H1 (cell line): ENCODE results near the gene SEMA6A. TPM values are rescaled to one million over a fixed set of nuclear protein-coding genes. Genes with fewer than 3 reads are reported as not detected.

ENCODE experiments used
- CTCF ChIA-PET: fragments of 300-600 bp; sonication (Branson Sonifier 250); formaldehyde crosslinking; loops from one replicate; lab custom pipeline; 2021; ENCODE audit not compliant: partially characterized antibody; lab: Charles Lee
- POLR2A ChIA-PET: fragments of 300-600 bp; sonication (Branson Sonifier 250); formaldehyde crosslinking; loops from one replicate; lab custom pipeline; 2021; ENCODE audit warnings: inconsistent platforms; ENCODE audit not compliant: partially characterized antibody; lab: Charles Lee
- DNase-seq, 2 experiments: peaks; one replicate each; pipeline versions ENCODE4 v3.0.0 to v3.0.0-alpha.2; 2010 to 2022; ENCODE audit warnings: low spot score in 2 of 2, low read depth in 1 of 2, mixed read lengths in 1 of 2
- FAIRE-seq: peaks from 2 replicates; lab custom pipeline; 2011; peaks lifted over from hg19 to GRCh38; lab: Jason Lieb, UNC
- H2AFZ ChIP-seq: 2 replicates; pipeline ENCODE4 v1.8.1; 2012; ENCODE audit warnings: low read length, inconsistent platforms
- H2AK5ac ChIP-seq: 2 replicates; pipeline ENCODE4 v1.6.1; 2013; ENCODE audit warnings: low read depth, low read length
- H2BK120ac ChIP-seq: replicated peaks from 2 replicates; pipeline ENCODE3; 2013; ENCODE audit warnings: low read depth, low read length, inconsistent platforms
- H2BK12ac ChIP-seq: 2 replicates; pipeline ENCODE4 v1.6.1; 2013; ENCODE audit warnings: low read depth, low read length
- H2BK15ac ChIP-seq: 2 replicates; pipeline ENCODE4 v1.6.1; 2013; ENCODE audit warnings: low read length
- H2BK20ac ChIP-seq: 2 replicates; pipeline ENCODE4 v1.6.1; 2013; ENCODE audit warnings: low read length
- H2BK5ac ChIP-seq: 2 replicates; pipeline ENCODE4 v1.6.1; 2013; ENCODE audit warnings: low read depth, low read length
- H3K14ac ChIP-seq: 2 replicates; pipeline ENCODE4 v1.6.1; 2013; ENCODE audit warnings: inconsistent platforms; ENCODE audit not compliant: insufficient read length
- H3K18ac ChIP-seq: 2 replicates; pipeline ENCODE4 v1.6.1; 2013; ENCODE audit warnings: low read length; ENCODE audit errors: extremely low read depth
- H3K23ac ChIP-seq: 2 replicates; pipeline ENCODE4 v1.6.1; 2013; ENCODE audit warnings: inconsistent platforms; ENCODE audit not compliant: insufficient read length
- H3K23me2 ChIP-seq: 2 replicates; pipeline ENCODE4 v1.6.1; 2013; ENCODE audit warnings: low read depth, low read length
- H3K27ac ChIP-seq: 2 replicates; pipeline ENCODE4 v1.6.1; 2011; ENCODE audit warnings: low read depth, low read length, inconsistent platforms
- H3K27me3 ChIP-seq, 4 experiments: replicated peaks in 1 of 4; 1 replicate in 1 of 4; 2 replicates in 3 of 4; pipeline versions ENCODE4 v1.6.1 to v1.8.1; 2011 to 2013; ENCODE audit warnings: low read length in 3 of 4, mild to moderate bottlenecking in 3 of 4, inconsistent platforms in 2 of 4, mixed read lengths in 2 of 4, moderate library complexity in 1 of 4; ENCODE audit not compliant: control insufficient read depth in 3 of 4, insufficient read depth in 3 of 4; ENCODE audit errors: extremely low read depth in 1 of 4
- H3K36me3 ChIP-seq, 4 experiments: 2 replicates each; pipeline versions ENCODE4 v1.6.1 to v1.8.1; 2011 to 2013; ENCODE audit warnings: mild to moderate bottlenecking in 4 of 4, low read length in 3 of 4, moderate library complexity in 2 of 4, control low read depth in 1 of 4, inconsistent platforms in 1 of 4; ENCODE audit not compliant: insufficient read depth in 4 of 4, control insufficient read depth in 2 of 4
- H3K4ac ChIP-seq: replicated peaks from 2 replicates; pipeline ENCODE3; 2013; ENCODE audit warnings: low read length, low read depth, mixed read lengths, inconsistent platforms; ENCODE audit not compliant: insufficient read length
- H3K4me1 ChIP-seq, 4 experiments: replicated peaks in 1 of 4; 1 replicate in 1 of 4; 2 replicates in 3 of 4; pipeline versions ENCODE4 v1.6.1 to v1.8.1; 2011 to 2013; ENCODE audit warnings: low read length in 3 of 4, inconsistent platforms in 2 of 4, mixed read lengths in 1 of 4; ENCODE audit not compliant: insufficient read depth in 4 of 4, control insufficient read depth in 3 of 4
- H3K4me2 ChIP-seq, 2 experiments: 2 replicates each; pipeline versions ENCODE4 v1.6.1 to v1.8.1; 2011 to 2013; ENCODE audit warnings: low read depth in 2 of 2, low read length in 2 of 2, control low read depth in 1 of 2, inconsistent platforms in 1 of 2, mild to moderate bottlenecking in 1 of 2; ENCODE audit not compliant: insufficient read depth in 1 of 2
- H3K4me3 ChIP-seq, 4 experiments: fragments of 200-600, 300-600 bp in 1 of 4; sonication (generic), shearing (Covaris generic), sonication (Bioruptor Twin) in 1 of 4; 2 replicates each; pipeline versions ENCODE4 v1.5.1 to v1.8.1; 2011 to 2016; ENCODE audit warnings: low read length in 4 of 4, low read depth in 3 of 4, control low read depth in 2 of 4, inconsistent platforms in 2 of 4, mild to moderate bottlenecking in 2 of 4, mixed read lengths in 1 of 4, moderate library complexity in 1 of 4; ENCODE audit not compliant: insufficient read depth in 2 of 4; ENCODE audit errors: extremely low read depth in 1 of 4
- H3K56ac ChIP-seq: replicated peaks from 2 replicates; pipeline ENCODE3; 2013; ENCODE audit warnings: low read depth, mild to moderate bottlenecking, mixed read lengths, low read length, inconsistent platforms; ENCODE audit not compliant: insufficient read length
- H3K79me1 ChIP-seq: 2 replicates; pipeline ENCODE4 v1.6.1; 2013; ENCODE audit warnings: low read depth, low read length, control low read depth
- H3K79me2 ChIP-seq, 2 experiments: 2 replicates each; pipeline versions ENCODE4 v1.6.1 to v1.8.1; 2012 to 2013; ENCODE audit warnings: low read length in 2 of 2, mild to moderate bottlenecking in 2 of 2, inconsistent platforms in 1 of 2; ENCODE audit not compliant: insufficient read depth in 2 of 2, control insufficient read depth in 1 of 2
- H3K9ac ChIP-seq, 4 experiments: replicated peaks in 1 of 4; 1 replicate in 1 of 4; 2 replicates in 3 of 4; pipeline versions ENCODE4 v1.6.1 to v1.8.1; 2011 to 2013; ENCODE audit warnings: low read depth in 3 of 4, low read length in 3 of 4, control low read depth in 2 of 4, mild to moderate bottlenecking in 2 of 4, moderate library complexity in 2 of 4, inconsistent platforms in 1 of 4; ENCODE audit errors: extremely low read depth in 1 of 4
- H3K9me3 ChIP-seq, 2 experiments: 2 replicates each; pipeline versions ENCODE4 v1.6.1 to v1.8.1; 2012 to 2013; ENCODE audit warnings: mild to moderate bottlenecking in 2 of 2, moderate library complexity in 2 of 2, control low read depth in 1 of 2, inconsistent platforms in 1 of 2, low read depth in 1 of 2, low read length in 1 of 2, mixed read lengths in 1 of 2; ENCODE audit not compliant: insufficient read depth in 2 of 2
- H4K20me1 ChIP-seq, 2 experiments: replicated peaks in 1 of 2; 2 replicates each; pipeline versions ENCODE3 to v1.8.1; 2011 to 2013; ENCODE audit warnings: inconsistent platforms in 2 of 2, low read length in 2 of 2, mild to moderate bottlenecking in 1 of 2; ENCODE audit not compliant: insufficient read depth in 2 of 2, control insufficient read depth in 1 of 2
- H4K5ac ChIP-seq: 2 replicates; pipeline ENCODE4 v1.6.1; 2013; ENCODE audit warnings: low read length, low read depth, mixed read lengths, inconsistent platforms; ENCODE audit not compliant: insufficient read length
- H4K8ac ChIP-seq: 2 replicates; pipeline ENCODE4 v1.8.0; 2013; ENCODE audit warnings: mild to moderate bottlenecking, moderate library complexity, low read length, inconsistent platforms; ENCODE audit not compliant: insufficient read depth; ENCODE audit errors: extremely low read depth
- H4K91ac ChIP-seq: replicated peaks from 2 replicates; pipeline ENCODE3; 2013; ENCODE audit warnings: low read length, mixed read lengths, inconsistent platforms; ENCODE audit not compliant: insufficient read length
- NANOG ChIP-seq: IDR thresholded peaks from 2 replicates; pipeline ENCODE4 v1.6.1; 2011; ENCODE audit warnings: low read length, low read depth, mild to moderate bottlenecking, inconsistent platforms; ENCODE audit not compliant: insufficient read depth, poor library complexity, severe bottlenecking
- WGBS, 2 experiments: shearing (Covaris generic) in 1 of 2; methylation state at CpG; one replicate each; pipeline versions ENCODE4 v1.1.6 to v1.1.7; 2013 to 2015; ENCODE audit warnings: low lambda C conversion rate in 2 of 2, mixed read lengths in 2 of 2, inconsistent platforms in 1 of 2, low coverage in 1 of 2, missing lambda C conversion rate in 1 of 2; ENCODE audit not compliant: insufficient replicate concordance in 2 of 2, insufficient coverage in 1 of 2, insufficient read length in 1 of 2; ENCODE audit errors: extremely low coverage in 1 of 2, missing lambda C conversion rate in 1 of 2; 5-methylcytosine and 5-hydroxymethylcytosine counted together
- polyA plus RNA-seq, 7 experiments: library from polyadenylated mRNA; depleted of rRNA in 3 of 7; stranded (reverse) in 5 of 7; unstranded in 2 of 7; fragments of >200 nt in 5 of 7; fragments of 200-250 nt in 2 of 7; gene quantifications; 1 replicate in 5 of 7; 2 replicates in 1 of 7; 4 replicates in 1 of 7; pipeline versions ENCODE4 v1.2.1 to v1.2.3, GENCODE V29; 2011 to 2013; ENCODE audit warnings: missing spikeins in 2 of 7, mixed read lengths in 2 of 7
- total RNA-seq: library from RNA; stranded (reverse); fragmentation: NEBNext Ultra II Directional; extraction: Animal tissue kit (Norgen Biotek cat#: 25700); gene quantifications from 2 replicates; pipeline ENCODE4 v1.2.1, GENCODE V29; 2021

The SEMA6A gene
- total and polyA plus RNA-seq, 2 of the 8 experiments (the other 6 are each of a cell fraction or from before 2014, with no cell fraction given): 78.3 to 277 TPM

DNA sequence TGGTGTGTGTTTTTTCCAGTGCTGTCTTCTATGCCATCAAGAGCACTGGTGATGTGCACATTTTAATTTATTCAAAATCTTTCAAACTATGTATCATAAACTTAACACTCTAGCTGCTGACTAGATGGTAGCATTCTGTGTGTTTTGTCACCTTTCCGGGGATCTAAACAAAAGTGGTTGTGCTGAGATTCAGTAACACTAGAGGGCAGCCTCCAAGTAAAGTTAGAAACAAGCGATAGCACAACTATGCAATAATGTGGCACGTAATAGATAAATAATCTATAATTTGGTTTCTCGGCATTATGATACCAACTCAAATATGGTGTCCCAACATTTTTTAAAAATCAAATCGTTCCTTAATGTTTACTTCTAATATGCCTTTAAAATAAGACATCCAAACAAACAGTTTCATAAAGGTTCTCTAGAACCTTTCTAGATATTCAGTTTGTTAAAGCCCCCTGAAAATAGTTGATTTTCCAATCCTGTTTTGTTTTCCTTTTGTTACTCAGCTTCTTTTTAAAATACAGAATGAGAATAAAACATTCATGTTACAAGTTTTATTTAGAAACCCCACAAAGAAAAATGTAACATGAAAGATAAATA lies 16.9 kb downstream of the SEMA6A start:
- H2BK15ac ChIP-seq: no peak overlapping the region
- H3K36me3 ChIP-seq: peaks cover 0 to 9% (median 0%) of the 10 kb centered on the region in 4 experiments; a peak in 1 of 8 replicates
- no peak overlapping the region for H3K4me2 ChIP-seq
- no peak overlapping the region for H3K14ac ChIP-seq
- peaks cover 13 to 35% (median 27%) of the 10 kb centered on the region in 4 experiments for H3K4me1 ChIP-seq
- H4K8ac ChIP-seq: no peak overlapping the region
- no peak overlapping the region for H3K4me3 ChIP-seq
- CTCF ChIA-PET: interaction anchor here (0.6 to 2.1 kb wide), 11 partner anchors 12 to 1976 kb away, joined by 3 to 14 read pairs (median 4); no protein-coding TSS in a partner anchor
- no peak overlapping the region for H2AK5ac ChIP-seq
- POLR2A ChIA-PET: interaction anchor here (1.0 to 1.8 kb wide), 3 partner anchors 8 to 16 kb away, joined by 3 to 5 read pairs (median 3); no protein-coding TSS in a partner anchor
- H2BK120ac ChIP-seq: no peak overlapping the region
- no peak overlapping the region for H4K5ac ChIP-seq
- FAIRE-seq (no peak), DNase-seq (no peak)
- no peaks in the 10 kb centered on the region for H3K9me3 ChIP-seq
- peaks cover 4% of the 10 kb centered on the region; the same call in 1 of the 2 replicates for H3K23me2 ChIP-seq
- H3K56ac ChIP-seq: no peak overlapping the region
- H3K27ac ChIP-seq: no peak overlapping the region
- H3K9ac ChIP-seq: no peak overlapping the region
- no peaks in the 10 kb centered on the region for H3K27me3 ChIP-seq
- no peak overlapping the region for H3K18ac ChIP-seq
- no peak overlapping the region for H2AFZ ChIP-seq
- H2BK12ac ChIP-seq: no peak overlapping the region
- peaks cover 85 to 98% of the 10 kb centered on the region in 2 experiments for H3K79me2 ChIP-seq
- no peak overlapping the region for H2BK5ac ChIP-seq
- H3K79me1 ChIP-seq: no peaks in the 10 kb centered on the region
- 58% methylated on average over 5 of the region's 5 CpGs; no CpG with 5 or more reads in 1 of the 2 experiments for WGBS, 2 experiments
- H3K23ac ChIP-seq: no peak overlapping the region
- peaks cover 32 to 53% of the 10 kb centered on the region in 2 experiments for H4K20me1 ChIP-seq
- H4K91ac ChIP-seq: no peak overlapping the region
- H2BK20ac ChIP-seq: no peak overlapping the region
- no peak overlapping the region for H3K4ac ChIP-seq
- TF ChIP-seq NANOG: no peak
